Measurements from ENCODE around the gene CRTAC1. TPM values are rescaled to one million over a fixed set of nuclear protein-coding genes. Genes with fewer than 3 reads are reported as not detected.

CRTAC1 gene
- total RNA-seq: 10 to 100 TPM; 22.9 to 24.5 TPM
- long read RNA-seq, donor 1, transcript CRTAC1-203 (15 exons, 2,890 nt): major isoform, 13 of 21 reads
- long read RNA-seq, donor 1, partial matches to known transcripts: 6 of 21 reads
- long read RNA-seq, donor 1, other reads (novel, unspliced or antisense): 2 of 21 reads
- long read RNA-seq, donor 2, partial matches to known transcripts: 13 of 18 reads
- long read RNA-seq, donor 2, other reads (novel, unspliced or antisense): 5 of 18 reads

DNA sequence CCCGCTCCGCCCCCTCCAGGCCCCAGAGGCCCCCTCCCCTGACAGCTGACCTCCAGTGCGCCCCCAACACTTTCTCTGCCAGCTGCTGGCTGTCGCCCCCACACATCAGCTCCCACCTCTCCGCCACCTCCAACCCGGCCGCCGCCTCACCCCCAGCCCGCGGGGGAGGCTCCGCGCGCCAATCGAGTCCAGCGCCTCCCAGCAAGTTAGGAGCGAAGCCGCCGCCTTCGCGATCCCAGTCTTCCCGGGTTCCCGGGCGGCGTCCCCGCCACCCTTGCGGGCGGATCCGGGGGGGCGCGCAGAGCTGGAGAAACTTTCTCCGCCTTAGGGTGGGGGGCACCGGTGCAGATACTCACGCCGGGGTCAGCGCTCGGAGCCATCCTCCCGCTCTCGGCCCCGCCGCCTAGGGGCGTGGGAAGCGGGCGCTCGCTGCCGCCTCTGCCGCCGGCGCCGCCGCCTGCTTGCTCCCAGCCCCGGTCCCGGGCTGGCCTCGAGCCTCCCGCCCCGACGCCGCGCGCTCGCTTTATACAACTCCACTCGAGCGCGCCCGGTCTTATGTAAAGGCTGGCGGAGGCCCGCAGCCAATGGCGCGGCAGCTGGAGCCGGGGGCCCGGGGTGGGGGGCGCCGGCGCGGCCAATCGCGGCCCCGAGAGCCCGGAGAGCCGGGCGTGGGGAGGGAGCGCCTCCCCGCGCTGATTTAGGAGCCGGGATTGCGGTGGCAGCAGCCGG is at the start of gene CRTAC1:
CRTAC1 (minus strand) TSS at position 529 of the 729 bp plus-strand sequence; CDS start at position 380, 149 bp downstream.
- intact Hi-C loops (cut with DNase I): loop anchor here in 1 of 2 donors (2.0 kb wide), 1 partner anchor 121 kb away; no protein-coding TSS in a partner anchor

GRCh38 chr10:98078774-98079173 is 48.4 kb upstream of the CRTAC1 start:
- intact Hi-C loops (cut with DNase I): no loop called here
- no peak for DNase-seq (ENCODE audit: low spot score)

More for the DNA sequence above, at the start of gene CRTAC1:
- no peak for DNase-seq (ENCODE audit: low spot score)

DNA sequence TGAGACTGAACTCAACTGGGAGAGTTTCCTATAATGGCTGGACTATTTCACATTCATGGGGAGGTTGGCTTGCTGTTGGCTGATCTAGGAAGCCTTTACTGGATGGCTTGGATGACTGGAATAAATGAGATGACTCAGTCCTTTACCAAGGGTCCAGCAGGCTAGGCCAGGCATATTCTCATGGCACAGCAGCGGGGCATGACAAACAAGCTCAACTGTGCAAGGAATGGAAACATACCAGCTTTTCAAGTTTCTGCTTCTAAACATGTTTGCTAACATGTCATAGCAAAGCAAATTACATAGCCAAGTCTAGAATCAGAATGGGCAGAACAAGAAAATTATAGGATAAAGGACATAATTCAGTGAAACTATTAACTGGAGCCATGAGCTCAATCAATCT is 46.8 kb upstream of the CRTAC1 start:
- no peak for DNase-seq (ENCODE audit: low spot score)
- intact Hi-C loops (cut with DNase I): no loop called here

- DNase-seq (ENCODE audit: low spot score): no peak
- intact Hi-C loops (cut with DNase I): no loop called here
These were observed 45.7 kb upstream of the CRTAC1 start for GRCh38 chr10:98076086-98076485.

DNA sequence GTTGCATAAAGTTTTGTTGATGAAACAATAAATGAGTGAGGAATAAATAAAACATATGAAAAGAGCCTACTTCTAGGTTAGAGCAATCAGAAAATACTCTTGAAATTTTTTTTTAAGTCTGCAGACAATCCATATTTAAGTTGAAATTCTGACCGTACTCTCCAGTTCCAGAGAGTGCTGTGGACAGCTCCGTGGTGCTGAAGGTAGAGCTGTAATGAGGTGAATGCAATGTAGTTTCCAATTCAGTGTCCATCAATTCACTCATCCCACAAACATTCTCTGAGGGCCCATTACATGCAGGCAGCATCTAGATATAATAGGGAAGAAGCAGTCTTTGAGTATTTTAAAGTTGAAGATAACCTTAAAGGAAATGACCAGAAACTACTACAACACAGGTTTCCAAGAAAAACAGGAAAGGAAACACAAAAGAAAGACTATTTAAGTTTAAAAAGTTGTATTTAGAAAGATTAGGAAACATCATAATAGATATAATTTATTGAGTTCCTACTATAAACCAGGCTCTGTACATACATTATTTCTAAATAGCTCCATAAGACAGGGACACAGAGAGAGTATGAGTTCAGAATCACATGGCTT is 44.0 kb upstream of the CRTAC1 start:
- DNase-seq (ENCODE audit: low spot score): no peak
- intact Hi-C loops (cut with DNase I): no loop called here

DNA sequence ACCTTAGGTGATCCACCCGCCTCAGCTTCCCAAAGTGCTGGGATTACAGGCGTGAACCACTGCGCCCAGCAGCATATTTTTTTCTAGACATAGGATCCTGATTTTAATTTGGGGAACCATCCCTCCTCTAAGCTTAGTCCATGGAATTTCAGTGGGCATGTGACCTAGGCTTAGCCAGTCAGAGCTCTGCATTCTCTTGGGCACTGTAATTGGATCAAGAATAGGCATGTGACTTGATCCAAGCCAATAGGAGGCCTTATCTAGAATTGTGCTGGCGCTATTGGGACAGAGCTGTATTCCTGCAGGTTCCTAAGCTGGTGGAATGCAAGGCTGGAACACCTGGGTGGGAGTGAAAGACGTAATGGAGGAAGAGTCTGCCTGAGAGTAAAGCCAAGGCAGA is 36.7 kb upstream of the CRTAC1 start:
- no peak for DNase-seq (ENCODE audit: low spot score)
- intact Hi-C loops (cut with DNase I): no loop called here

- no peak for DNase-seq (ENCODE audit: low spot score)
- intact Hi-C loops (cut with DNase I): no loop called here
These were observed 33.3 kb upstream of the CRTAC1 start for GRCh38 chr10:98063740-98064027.

- intact Hi-C loops (cut with DNase I): no loop called here
- no peak for DNase-seq (ENCODE audit: low spot score)
These were observed 32.0 kb upstream of the CRTAC1 start for GRCh38 chr10:98062424-98062823.

DNA sequence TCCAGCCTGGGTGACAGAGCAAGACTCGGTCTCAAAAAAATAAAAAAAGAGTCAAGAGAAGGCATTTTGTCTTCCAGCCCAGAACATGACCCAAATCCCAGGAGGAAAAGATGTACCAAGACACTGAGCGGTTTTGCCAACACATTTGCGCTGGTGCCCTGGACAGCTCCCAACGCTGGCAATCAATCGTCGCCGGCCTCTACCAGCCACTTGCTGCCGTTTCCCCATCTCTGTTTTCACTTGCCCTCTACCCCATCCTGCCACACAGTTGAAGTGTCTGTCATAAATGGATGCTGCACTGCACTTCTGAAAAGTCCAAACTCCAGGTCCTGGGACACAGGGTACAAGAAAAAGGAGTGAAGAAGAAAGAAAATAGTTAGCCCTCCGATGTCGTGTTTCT is 29.7 kb upstream of the CRTAC1 start:
- intact Hi-C loops (cut with DNase I): no loop called here
- DNase-seq (ENCODE audit: low spot score): no peak

DNA sequence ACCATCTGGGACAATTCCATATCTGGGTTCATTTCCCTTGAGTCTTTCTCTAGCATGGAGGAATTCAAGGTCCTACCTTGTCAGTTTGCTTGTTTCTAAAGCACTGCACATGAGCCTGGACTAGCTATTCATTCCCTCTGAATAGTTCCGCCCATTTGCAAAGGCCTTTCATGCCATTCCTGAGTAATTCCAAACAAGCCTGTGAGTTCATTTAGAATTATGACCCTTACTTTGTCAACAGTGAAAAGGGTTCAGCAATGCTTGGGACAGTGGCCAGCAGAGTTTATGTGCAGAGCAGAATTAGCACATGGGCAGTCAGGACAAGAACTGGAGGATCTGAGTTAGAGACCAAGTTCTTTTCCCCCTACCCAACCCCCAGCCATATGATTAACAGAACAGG is 27.9 kb upstream of the CRTAC1 start:
- DNase-seq (ENCODE audit: low spot score): no peak
- intact Hi-C loops (cut with DNase I): no loop called here

GRCh38 chr10:98055841-98056516 is 25.6 kb upstream of the CRTAC1 start:
- intact Hi-C loops (cut with DNase I): no loop called here
- no peak for DNase-seq (ENCODE audit: low spot score)

DNA sequence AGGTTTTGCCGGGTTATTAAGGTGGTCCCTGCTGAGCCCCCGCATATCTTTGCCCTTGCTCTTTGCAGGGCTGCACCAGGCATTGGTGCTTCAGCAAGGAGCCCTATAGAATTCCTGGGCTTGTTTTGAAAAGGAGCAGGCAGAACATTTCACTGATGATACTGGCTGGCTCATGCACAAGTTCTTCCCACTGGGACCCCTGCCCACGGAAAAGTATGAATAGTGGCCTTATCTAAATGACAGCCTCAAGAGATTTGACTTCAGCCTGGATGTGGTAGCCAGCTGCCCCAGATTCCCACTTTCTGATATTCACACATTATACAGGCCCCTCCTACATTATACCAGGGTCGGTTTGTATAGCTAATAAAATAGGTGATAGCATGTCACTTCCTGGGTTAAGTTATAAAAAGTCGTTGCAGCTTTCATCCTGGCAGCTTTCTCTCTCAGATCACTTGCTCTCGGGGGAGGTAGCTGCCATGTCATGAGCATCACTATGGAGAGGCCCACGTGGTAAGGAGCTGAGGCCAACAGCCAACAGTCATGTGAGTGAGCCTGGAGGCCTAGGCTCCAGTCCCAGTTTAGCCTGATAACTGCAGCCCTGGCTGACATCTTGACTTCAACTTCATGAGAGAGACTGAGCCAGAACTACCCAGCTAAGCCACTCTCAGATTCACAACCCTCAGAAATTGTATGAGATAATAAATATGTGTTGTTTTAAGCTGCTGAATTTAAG is 16.8 kb upstream of the CRTAC1 start:
- DNase-seq (ENCODE audit: low spot score): no peak
- intact Hi-C loops (cut with DNase I): no loop called here

- intact Hi-C loops (cut with DNase I): no loop called here
- no peak for DNase-seq (ENCODE audit: low spot score)
These were observed 15.5 kb upstream of the CRTAC1 start for GRCh38 chr10:98045785-98046389.

DNA sequence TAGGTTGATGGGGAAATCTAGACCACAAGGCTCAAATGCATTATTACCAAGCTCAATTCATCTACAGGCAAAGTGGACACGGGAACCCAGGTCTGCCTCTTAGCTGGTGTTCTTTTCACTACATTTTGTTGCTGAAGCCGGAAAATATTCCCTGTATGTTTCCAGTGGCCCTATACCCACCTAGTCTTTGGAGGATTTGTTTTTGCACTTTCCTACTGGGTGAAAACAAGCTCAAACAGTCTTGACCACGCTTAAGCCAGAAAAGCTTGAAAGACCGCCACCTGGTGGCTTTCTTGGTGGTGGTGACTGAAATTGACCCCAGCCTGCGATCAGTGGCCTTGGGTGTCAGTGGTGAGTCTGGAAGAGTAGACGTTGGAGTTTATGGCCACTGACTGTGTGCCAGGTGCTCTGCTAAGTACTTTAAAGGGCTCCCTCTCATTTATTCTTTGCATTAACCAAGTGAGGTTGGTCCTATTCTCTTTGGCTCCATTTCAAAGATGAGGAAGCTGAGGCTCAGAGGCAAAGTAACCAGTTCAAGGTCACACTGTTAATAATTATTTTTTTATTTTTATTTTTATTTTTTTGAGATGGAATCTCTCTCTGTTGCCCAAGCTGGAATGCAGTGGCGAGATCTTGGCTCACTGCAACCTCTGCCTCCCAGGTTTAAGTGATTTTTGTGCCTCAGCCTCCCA is 11.1 kb upstream of the CRTAC1 start:
- intact Hi-C loops (cut with DNase I): no loop called here
- DNase-seq (ENCODE audit: low spot score): no peak

DNA sequence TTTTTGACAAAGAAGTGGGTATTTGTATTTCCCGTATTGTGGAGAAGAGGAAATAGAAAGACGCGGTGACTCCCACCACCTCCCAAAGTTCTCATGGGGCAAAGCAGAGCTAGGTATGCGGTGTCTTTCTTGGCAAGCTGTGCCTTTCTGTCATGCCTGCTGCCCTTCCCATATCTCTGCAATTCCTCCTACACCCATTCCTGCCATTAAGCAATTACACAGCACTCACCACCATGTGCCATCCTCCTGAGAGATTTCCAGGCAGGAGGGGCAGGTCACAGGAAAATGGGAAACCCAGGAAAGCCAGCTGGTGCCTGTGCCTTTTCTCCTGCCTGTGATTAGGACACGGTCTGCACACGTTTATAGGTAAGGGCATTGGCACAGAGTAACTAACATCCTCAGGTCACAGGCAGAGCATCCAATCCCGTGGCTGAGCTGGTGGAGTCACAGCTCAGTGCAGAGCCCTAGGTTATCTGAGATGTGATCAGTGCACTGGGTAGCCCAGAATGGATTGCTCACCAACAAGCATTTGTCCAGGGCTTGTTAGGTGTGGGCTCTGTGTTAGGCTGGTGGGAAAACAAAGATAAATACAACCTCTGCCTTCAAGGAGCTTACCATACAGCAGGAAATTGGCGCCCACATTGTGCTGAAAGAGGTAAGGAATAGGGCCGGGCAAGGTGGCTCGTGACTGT is 9.4 kb upstream of the CRTAC1 start:
- intact Hi-C loops (cut with DNase I): loop anchor here in 1 of 2 donors (5.0 kb wide), 1 partner anchor 118 kb away; no protein-coding TSS in a partner anchor
- no peak for DNase-seq (ENCODE audit: low spot score)

GRCh38 chr10:98038288-98038687 is 7.9 kb upstream of the CRTAC1 start:
- DNase-seq (ENCODE audit: low spot score): no peak

DNA sequence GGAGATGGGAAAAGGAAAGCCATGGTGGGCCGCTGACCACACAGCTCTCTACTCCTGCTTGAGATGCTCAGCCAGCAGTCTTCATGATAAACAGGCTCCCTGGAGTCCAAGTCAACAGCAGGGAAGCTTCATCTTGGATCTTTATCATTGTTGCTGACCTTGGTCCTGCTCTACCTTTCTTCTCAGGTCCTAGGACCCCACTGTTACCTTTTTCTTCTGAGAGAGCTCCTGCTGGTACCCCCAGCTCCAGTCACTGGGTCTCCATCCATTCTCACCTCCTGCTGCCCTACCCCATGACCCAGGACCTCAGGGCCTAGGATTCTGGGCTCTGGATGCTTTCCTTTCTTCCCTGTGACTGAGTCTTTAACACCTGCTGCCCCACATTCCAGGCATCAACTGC is 5.2 kb upstream of the CRTAC1 start:
- DNase-seq (ENCODE audit: low spot score): no peak
- intact Hi-C loops (cut with DNase I): loop anchor here in 1 of 2 donors (5.0 kb wide), 1 partner anchor 113 kb away; no protein-coding TSS in a partner anchor

More at GRCh38 chr10:98038288-98038687, 7.9 kb upstream of the CRTAC1 start:
- intact Hi-C loops (cut with DNase I): loop anchor here in 1 of 2 donors (5.0 kb wide), 1 partner anchor 116 kb away; no protein-coding TSS in a partner anchor

DNA sequence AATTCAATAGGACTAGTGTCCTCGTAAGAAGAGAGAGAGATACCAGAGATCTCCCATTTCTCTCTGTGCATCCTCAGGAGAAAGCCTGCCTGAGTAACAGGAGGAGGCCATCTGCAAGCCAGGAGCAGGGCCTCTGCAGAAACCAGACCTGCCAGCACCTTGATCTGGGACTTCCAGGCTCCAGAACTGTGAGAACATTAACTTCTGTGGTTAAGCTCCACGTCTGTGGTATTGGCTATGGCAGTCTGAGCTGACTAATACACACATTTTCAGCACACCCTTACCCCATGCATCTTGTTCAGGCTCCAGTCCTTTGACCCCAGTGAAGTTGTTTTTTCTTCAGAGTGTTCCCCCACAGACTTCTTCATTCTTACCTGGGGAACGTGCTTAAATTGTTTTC is 3.1 kb upstream of the CRTAC1 start:
- intact Hi-C loops (cut with DNase I): no loop called here
- DNase-seq (ENCODE audit: low spot score): no peak

Data from posterior vena cava (tissue), 2 donors.